SK-N-SH (cell line): ENCODE results near the gene DENND2D. TPM values are rescaled to one million over a fixed set of nuclear protein-coding genes. Genes with fewer than 3 reads are reported as not detected.

Experiments used
- CTCF ChIA-PET: fragments of 300-600, 350-600 bp; formaldehyde crosslinking; extraction: SDS; loops from one replicate; lab custom pipeline; 2021; lab: Yijun Ruan, JAX
- POLR2A ChIA-PET: fragments of 350-600 bp; sonication (Branson Sonifier 250); formaldehyde crosslinking; extraction: SDS; loops from one replicate; lab custom pipeline; 2020; ENCODE audit warnings: antibody characterized with exemption, inconsistent platforms; lab: Yijun Ruan, JAX
- DNase-seq: peaks from one replicate; pipeline ENCODE4 v3.0.0; 2012
- H2AFZ ChIP-seq: fragments of 200-600 bp; sonication (generic); 2 replicates; pipeline ENCODE4 v1.8.1; 2016; ENCODE audit warnings: antibody characterized with exemption, mild to moderate bottlenecking, low read depth
- H3F3A ChIP-seq: fragments of 200-600 bp; sonication (generic); replicated peaks from 2 replicates; pipeline ENCODE3; 2016; ENCODE audit warnings: antibody characterized with exemption, mild to moderate bottlenecking; ENCODE audit not compliant: insufficient read depth
- H3K27ac ChIP-seq, 2 experiments: fragments of 200-500 bp in 1 of 2; fragments of 200-600 bp in 1 of 2; sonication (Bioruptor generic) in 1 of 2; sonication (generic), shearing (Covaris generic) in 1 of 2; 2 replicates each; pipeline versions ENCODE4 v1.5.1 to v1.6.1; 2014 to 2016; ENCODE audit warnings: low read depth in 2 of 2, inconsistent platforms in 1 of 2, low read length in 1 of 2, mild to moderate bottlenecking in 1 of 2, mixed read lengths in 1 of 2
- H3K27me3 ChIP-seq: fragments of 200-600 bp; sonication (generic), shearing (Covaris generic); 2 replicates; pipeline ENCODE4 v1.6.1; 2016; ENCODE audit warnings: mixed run types; ENCODE audit not compliant: insufficient read depth
- H3K36me3 ChIP-seq, 2 experiments: fragments of 200-500 bp in 1 of 2; fragments of 200-600 bp in 1 of 2; sonication (Bioruptor generic) in 1 of 2; sonication (generic) in 1 of 2; replicated peaks in 1 of 2; 2 replicates each; pipeline versions ENCODE3 to v1.5.1; 2014 to 2016; ENCODE audit warnings: low read length in 1 of 2, mild to moderate bottlenecking in 1 of 2; ENCODE audit not compliant: insufficient read depth in 2 of 2, control insufficient read depth in 1 of 2
- H3K4me1 ChIP-seq, 2 experiments: fragments of 200-500 bp in 1 of 2; fragments of 200-600 bp in 1 of 2; sonication (Bioruptor generic) in 1 of 2; sonication (generic), shearing (Covaris generic) in 1 of 2; 2 replicates each; pipeline versions ENCODE4 v1.5.1 to v1.6.1; 2014 to 2016; ENCODE audit warnings: low read depth in 1 of 2, low read length in 1 of 2, mixed run types in 1 of 2; ENCODE audit not compliant: insufficient read depth in 2 of 2, control insufficient read depth in 1 of 2
- H3K4me2 ChIP-seq: fragments of 200-600 bp; sonication (generic), shearing (Covaris generic); 2 replicates; pipeline ENCODE4 v1.6.1; 2017; ENCODE audit warnings: mixed run types
- H3K4me3 ChIP-seq, 2 experiments: fragments of 200-500 bp in 1 of 2; fragments of 200-600 bp in 1 of 2; sonication (Bioruptor generic) in 1 of 2; sonication (generic), shearing (Covaris generic) in 1 of 2; 2 replicates each; pipeline versions ENCODE4 v1.5.1 to v1.8.1; 2014 to 2016; ENCODE audit warnings: low read depth in 2 of 2, inconsistent platforms in 1 of 2, low read length in 1 of 2, mild to moderate bottlenecking in 1 of 2, mixed read lengths in 1 of 2, moderate library complexity in 1 of 2
- H3K79me2 ChIP-seq: fragments of 200-600 bp; sonication (generic); 2 replicates; pipeline ENCODE4 v1.8.1; 2017; ENCODE audit warnings: mild to moderate bottlenecking; ENCODE audit not compliant: insufficient read depth
- H3K9ac ChIP-seq: fragments of 200-600 bp; sonication (generic); 2 replicates; pipeline ENCODE4 v1.6.1; 2017; ENCODE audit warnings: mixed run types
- H3K9me2 ChIP-seq: fragments of 200-600 bp; sonication (generic); 2 replicates; pipeline ENCODE4 v1.6.1; 2017; ENCODE audit warnings: mixed run types
- H3K9me3 ChIP-seq: fragments of 200-600 bp; sonication (generic); 2 replicates; pipeline ENCODE4 v1.6.1; 2017; ENCODE audit warnings: mixed run types, mild to moderate bottlenecking, moderate library complexity
- H4K20me1 ChIP-seq: fragments of 200-600 bp; sonication (generic); 2 replicates; pipeline ENCODE4 v1.6.1; 2017; ENCODE audit warnings: mild to moderate bottlenecking, mixed run types; ENCODE audit not compliant: insufficient read depth
- CHD2 ChIP-seq: fragments of 150-350 bp; IDR thresholded peaks from 2 replicates; pipeline ENCODE4 v1.6.1; 2018; ENCODE audit warnings: low read length; ENCODE audit not compliant: partially characterized antibody
- EP300 ChIP-seq, 2 experiments: IDR thresholded peaks; 2 replicates each; pipeline versions ENCODE4 v1.4.0 to v1.6.1; 2012; ENCODE audit warnings: borderline replicate concordance in 1 of 2, low read depth in 1 of 2, low read length in 1 of 2
- FOSL2 ChIP-seq: IDR thresholded peaks from 2 replicates; pipeline ENCODE4 v1.4.0; 2012; ENCODE audit warnings: low read depth, mild to moderate bottlenecking, moderate library complexity, borderline replicate concordance
- FOXJ3 ChIP-seq: sonication (generic); formaldehyde crosslinking; IDR thresholded peaks from 2 replicates; pipeline ENCODE4 v1.5.1; 2020; ENCODE audit warnings: mild to moderate bottlenecking, missing genetic modification reagents
- GABPA ChIP-seq: IDR thresholded peaks from 2 replicates; pipeline ENCODE4 v1.4.0; 2012; ENCODE audit warnings: low read depth, mild to moderate bottlenecking
- IRF3 ChIP-seq: fragments of 150-350 bp; IDR thresholded peaks from 2 replicates; pipeline ENCODE4 v1.6.1; 2016; ENCODE audit warnings: mild to moderate bottlenecking, low read depth, low read length
- MEF2A ChIP-seq: IDR thresholded peaks from 2 replicates; pipeline ENCODE4 v1.4.0; 2012; ENCODE audit warnings: low read depth, borderline replicate concordance
- NFIC ChIP-seq: IDR thresholded peaks from 2 replicates; pipeline ENCODE4 v1.4.0; 2012; ENCODE audit warnings: borderline replicate concordance
- NRF1 ChIP-seq: IDR thresholded peaks from 2 replicates; pipeline ENCODE4 v1.6.1; 2012; ENCODE audit warnings: low read depth, mild to moderate bottlenecking, low read length
- PBX3 ChIP-seq: IDR thresholded peaks from 2 replicates; pipeline ENCODE4; 2012
- POLR2AphosphoS5 ChIP-seq: IDR thresholded peaks from 2 replicates; pipeline ENCODE4 v1.6.1; 2012; ENCODE audit warnings: low read depth, low read length
- REST ChIP-seq: IDR thresholded peaks from 2 replicates; pipeline ENCODE4 v1.6.1; 2012; ENCODE audit warnings: mild to moderate bottlenecking, low read depth, low read length, moderate library complexity
- TCF12 ChIP-seq: IDR thresholded peaks from 2 replicates; pipeline ENCODE4 v1.4.0; 2012
- TEAD4 ChIP-seq: IDR thresholded peaks from 2 replicates; pipeline ENCODE4 v1.4.0; 2012; ENCODE audit warnings: mild to moderate bottlenecking, borderline replicate concordance; ENCODE audit not compliant: insufficient read depth
- USF1 ChIP-seq: IDR thresholded peaks from 2 replicates; pipeline ENCODE4 v1.4.0; 2012; ENCODE audit warnings: low read depth, borderline replicate concordance
- USF2 ChIP-seq: fragments of 150-350 bp; IDR thresholded peaks from 2 replicates; pipeline ENCODE4 v1.6.1; 2017; ENCODE audit warnings: antibody characterized with exemption, low read length, low read depth, borderline replicate concordance
- YY1 ChIP-seq: IDR thresholded peaks from 2 replicates; pipeline ENCODE4 v1.4.0; 2012; ENCODE audit warnings: low read depth, mild to moderate bottlenecking
- ZBTB33 ChIP-seq: IDR thresholded peaks from 2 replicates; pipeline ENCODE4 v1.4.0; 2012; ENCODE audit warnings: low read depth, borderline replicate concordance
- WGBS: methylation state at CpG from one replicate; pipeline ENCODE4 v1.1.6; 2017; ENCODE audit warnings: low lambda C conversion rate; 5-methylcytosine and 5-hydroxymethylcytosine counted together
- polyA plus RNA-seq, 3 experiments: library from polyadenylated mRNA; depleted of rRNA; stranded (reverse); fragments of >200 nt; gene quantifications; 2 replicates each; pipeline ENCODE4 v1.2.3, GENCODE V29; 2012

Gene DENND2D
- polyA plus RNA-seq, 1 of the 3 experiments (the other 2 are of a cell fraction) = 1.3 TPM

- H3K4me3 ChIP-seq = no peak overlapping the region
- no peak for DNase-seq
- no peak overlapping the region for H3K4me2 ChIP-seq
- H3K9me2 ChIP-seq = no peaks in the 10 kb centered on the region
- H3K27ac ChIP-seq = no peak overlapping the region
- no peak overlapping the region for H3K9ac ChIP-seq
- H3K4me1 ChIP-seq = peaks cover 0 to 19% of the 10 kb centered on the region in 2 experiments; a peak in 2 of 4 replicates
- no peaks in the 10 kb centered on the region for H3K36me3 ChIP-seq
- H3F3A ChIP-seq = peaks cover 8% of the 10 kb centered on the region
- no peaks in the 10 kb centered on the region for H4K20me1 ChIP-seq
- no peak for TF ChIP-seq USF1
- no peak for TF ChIP-seq FOXJ3 (CRISPR knock-in tag)
- TF ChIP-seq PBX3 = no peak
- no peak for TF ChIP-seq TEAD4
- TF ChIP-seq ZBTB33 = no peak
- no peak for TF ChIP-seq GABPA
- no peak for TF ChIP-seq YY1
- no peak for TF ChIP-seq NFIC
- TF ChIP-seq EP300 (IDR thresholded peaks at IDR 0.05; ENCODE audit: borderline replicate concordance in 1 of 2, low read depth in 1 of 2, low read length in 1 of 2) = no peak
- POLR2A ChIA-PET = no interaction called here
- WGBS = 42% methylated on average over 3 of the region's 3 CpGs
- no peaks in the 10 kb centered on the region for H3K79me2 ChIP-seq
- H3K9me3 ChIP-seq = no peaks in the 10 kb centered on the region
- H2AFZ ChIP-seq = no peak overlapping the region
- CTCF ChIA-PET = interaction anchor here (1.9 kb wide), 1 partner anchor 14 kb away, joined by 8 read pairs; no protein-coding TSS in a partner anchor
- H3K27me3 ChIP-seq = no peaks in the 10 kb centered on the region
These were observed 36.4 kb upstream of the DENND2D start for GRCh38 chr1:111236806-111237205.

GRCh38 chr1:111236379-111236778 is 35.9 kb upstream of the DENND2D start:
- POLR2A ChIA-PET = no interaction called here
- H3F3A ChIP-seq = peaks cover 8% of the 10 kb centered on the region
- no peak for DNase-seq
- no peak overlapping the region for H3K9ac ChIP-seq
- no peaks in the 10 kb centered on the region for H4K20me1 ChIP-seq
- no peaks in the 10 kb centered on the region for H3K9me3 ChIP-seq
- H3K79me2 ChIP-seq = no peaks in the 10 kb centered on the region
- H3K27ac ChIP-seq = no peak overlapping the region
- no peak overlapping the region for H2AFZ ChIP-seq
- H3K4me3 ChIP-seq = no peak overlapping the region
- H3K36me3 ChIP-seq = no peaks in the 10 kb centered on the region
- no peaks in the 10 kb centered on the region for H3K27me3 ChIP-seq
- WGBS = 12% methylated on average over 1 of the region's 1 CpG
- no peaks in the 10 kb centered on the region for H3K9me2 ChIP-seq
- no peak overlapping the region for H3K4me2 ChIP-seq
- H3K4me1 ChIP-seq = peaks cover 0 to 19% of the 10 kb centered on the region in 2 experiments; a peak in 2 of 4 replicates
- CTCF ChIA-PET = interaction anchor here (1.9 kb wide), 1 partner anchor 13 kb away, joined by 8 read pairs; no protein-coding TSS in a partner anchor
- no peak for TF ChIP-seq POLR2AphosphoS5
- no peak for TF ChIP-seq MEF2A
- no peak for TF ChIP-seq TCF12
- TF ChIP-seq FOSL2 = no peak
- TF ChIP-seq IRF3 = no peak
- no peak for TF ChIP-seq USF2
- TF ChIP-seq NRF1 = no peak
- no peak for TF ChIP-seq FOXJ3 (CRISPR knock-in tag)
- no peak for TF ChIP-seq CHD2
- TF ChIP-seq NFIC = no peak
- no peak for TF ChIP-seq REST
